Esophagus squamous epithelium (tissue), 5 donors: ENCODE results near the gene FBXL17. TPM values are rescaled to one million over a fixed set of nuclear protein-coding genes. Genes with fewer than 3 reads are reported as not detected.

Experiments used
- DNase-seq: peaks from one replicate; lab custom pipeline; 2025; lab: John Stamatoyannopoulos, UW
- H3K27ac ChIP-seq, 4 donors: fragments of 200-600 bp; sonication (generic); one replicate each; pipeline ENCODE4 v1.5.1; 2016 to 2019; ENCODE audit warnings: mild to moderate bottlenecking in 1 of 4
- H3K27me3 ChIP-seq, 4 donors: fragments of 200-600 bp; sonication (generic); 1 replicate in 3 of 4; 2 replicates in 1 of 4; pipeline versions ENCODE4 v1.5.1 to v1.6.0; 2017 to 2021; ENCODE audit warnings: antibody characterized with exemption in 1 of 4
- H3K36me3 ChIP-seq, 3 donors: fragments of 200-600 bp; sonication (generic); one replicate each; pipeline ENCODE4 v1.5.1; 2016 to 2019
- H3K4me1 ChIP-seq, 3 donors: fragments of 200-600 bp; sonication (generic); one replicate each; pipeline ENCODE4 v1.5.1; 2017 to 2019
- H3K4me3 ChIP-seq, 4 donors: fragments of 200-600 bp; sonication (generic); 1 replicate in 3 of 4; 2 replicates in 1 of 4; pipeline ENCODE4 v1.5.1; 2016 to 2019; ENCODE audit warnings: mild to moderate bottlenecking in 2 of 4, moderate library complexity in 1 of 4
- H3K9me3 ChIP-seq, 3 donors: fragments of 200-600 bp; sonication (generic); one replicate each; pipeline ENCODE4 v1.5.1; 2016 to 2019
- POLR2A ChIP-seq, 4 donors: fragments of 450-650 bp; IDR thresholded peaks; one replicate each; pipeline ENCODE4 v1.6.1; 2017; ENCODE audit warnings: antibody characterized with exemption in 4 of 4, mild to moderate bottlenecking in 4 of 4, moderate library complexity in 3 of 4
- WGBS, 2 donors: methylation state at CpG; one replicate each; pipeline ENCODE4 v1.1.5; 2018; 5-methylcytosine and 5-hydroxymethylcytosine counted together
- intact Hi-C: fragments of 100-400 bp; cut with DNase I; formaldehyde crosslinking; loops from one replicate; pipeline ENCODE4 v1.15.0; 2022
- total RNA-seq, 4 donors: library from RNA; depleted of rRNA; stranded (reverse); fragments of >200 nt; gene quantifications; one replicate each; pipeline ENCODE4 v1.1.0, GENCODE V29; 2016
- TF ChIP-seq, protein P1 (sequence below), 6 experiments: fragments of 450-650 bp in 4 of 6; fragments of 200-600 bp in 2 of 6; sonication (generic) in 2 of 6; IDR thresholded peaks; one replicate each; pipeline ENCODE4 v1.5.1; 2016 to 2019; ENCODE audit warnings: antibody characterized with exemption in 6 of 6, mild to moderate bottlenecking in 4 of 6, moderate library complexity in 4 of 6
- donor health status: DM: yes; HTN: yes; CAD: no.

FBXL17 gene
- total RNA-seq, 4 donors from 2014 or later = 11.8 to 23.5 (median 13.8) TPM

DNA sequence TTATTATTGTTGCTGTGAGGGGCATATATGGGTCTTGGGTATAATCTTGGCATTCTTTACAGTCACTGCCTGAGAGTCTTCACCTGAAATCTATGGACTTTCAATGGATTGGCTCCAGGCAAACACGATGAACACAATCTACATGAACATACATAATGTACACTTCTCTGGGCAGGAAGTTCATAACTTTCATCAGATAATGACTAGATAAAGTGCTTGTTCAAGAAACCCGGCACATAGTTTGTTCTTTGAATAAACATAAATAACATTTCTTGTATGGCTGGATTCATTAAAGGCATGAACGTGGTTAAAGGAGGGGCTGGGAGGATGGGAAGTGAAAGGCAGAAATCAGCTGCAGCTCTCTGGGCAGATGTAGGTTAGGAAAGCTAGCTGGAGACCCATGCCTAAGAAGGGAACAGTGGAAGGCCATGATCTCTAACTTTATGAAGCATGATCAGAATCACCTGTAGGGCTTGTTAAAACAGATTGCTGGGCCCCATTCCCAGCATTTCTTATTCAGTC is 404.3 kb downstream of the FBXL17 start:
- 70 to 77% methylated on average over 3 of the region's 3 CpGs for WGBS, 2 donors
- no peaks in the 10 kb centered on the region for H3K9me3 ChIP-seq
- TF ChIP-seq, protein P1, sequence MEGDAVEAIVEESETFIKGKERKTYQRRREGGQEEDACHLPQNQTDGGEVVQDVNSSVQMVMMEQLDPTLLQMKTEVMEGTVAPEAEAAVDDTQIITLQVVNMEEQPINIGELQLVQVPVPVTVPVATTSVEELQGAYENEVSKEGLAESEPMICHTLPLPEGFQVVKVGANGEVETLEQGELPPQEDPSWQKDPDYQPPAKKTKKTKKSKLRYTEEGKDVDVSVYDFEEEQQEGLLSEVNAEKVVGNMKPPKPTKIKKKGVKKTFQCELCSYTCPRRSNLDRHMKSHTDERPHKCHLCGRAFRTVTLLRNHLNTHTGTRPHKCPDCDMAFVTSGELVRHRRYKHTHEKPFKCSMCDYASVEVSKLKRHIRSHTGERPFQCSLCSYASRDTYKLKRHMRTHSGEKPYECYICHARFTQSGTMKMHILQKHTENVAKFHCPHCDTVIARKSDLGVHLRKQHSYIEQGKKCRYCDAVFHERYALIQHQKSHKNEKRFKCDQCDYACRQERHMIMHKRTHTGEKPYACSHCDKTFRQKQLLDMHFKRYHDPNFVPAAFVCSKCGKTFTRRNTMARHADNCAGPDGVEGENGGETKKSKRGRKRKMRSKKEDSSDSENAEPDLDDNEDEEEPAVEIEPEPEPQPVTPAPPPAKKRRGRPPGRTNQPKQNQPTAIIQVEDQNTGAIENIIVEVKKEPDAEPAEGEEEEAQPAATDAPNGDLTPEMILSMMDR (IDR thresholded peaks at IDR 0.05) = no peak
- no peak for TF ChIP-seq POLR2A (IDR thresholded peaks at IDR 0.05)
- H3K27me3 ChIP-seq = no peaks in the 10 kb centered on the region
- H3K4me3 ChIP-seq = no peak overlapping the region
- H3K36me3 ChIP-seq = no peaks in the 10 kb centered on the region
- no peak for DNase-seq
- H3K27ac ChIP-seq = no peak overlapping the region
- intact Hi-C loops = no loop called here
- no peaks in the 10 kb centered on the region for H3K4me1 ChIP-seq

DNA sequence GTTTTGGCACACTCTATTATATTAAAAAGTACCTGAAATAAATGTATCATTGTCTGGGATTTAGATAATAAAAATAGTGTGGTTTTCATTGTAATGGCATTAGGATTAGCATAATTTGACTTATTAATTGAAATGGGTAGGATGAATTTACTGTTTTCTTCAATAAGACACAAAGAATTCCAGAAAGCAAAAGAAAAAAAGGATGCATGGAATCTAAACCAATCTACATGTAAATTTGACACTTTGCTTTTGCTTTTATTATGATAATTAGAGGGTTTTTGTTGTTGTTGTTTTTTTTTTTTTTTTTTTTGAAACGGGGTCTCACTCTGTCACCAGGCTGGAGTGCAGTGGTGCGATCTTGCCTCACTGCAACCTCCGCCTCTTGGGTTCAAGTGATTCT is 406.3 kb downstream of the FBXL17 start:
- Histone ChIP-seq H3K27me3 (no peaks in the 10 kb centered on the region), H3K9me3 (no peaks in the 10 kb centered on the region), H3K36me3 (no peaks in the 10 kb centered on the region), H3K4me1 (no peaks in the 10 kb centered on the region), H3K4me3 (no peak overlapping the region), H3K27ac (no peak overlapping the region)
- intact Hi-C loops = no loop called here
- no peak for DNase-seq
- TF ChIP-seq, protein P1 (IDR thresholded peaks at IDR 0.05) = no peak
- TF ChIP-seq POLR2A (IDR thresholded peaks at IDR 0.05) = no peak
- WGBS, 2 donors = 75 to 89% methylated on average over 3 of the region's 3 CpGs

DNA sequence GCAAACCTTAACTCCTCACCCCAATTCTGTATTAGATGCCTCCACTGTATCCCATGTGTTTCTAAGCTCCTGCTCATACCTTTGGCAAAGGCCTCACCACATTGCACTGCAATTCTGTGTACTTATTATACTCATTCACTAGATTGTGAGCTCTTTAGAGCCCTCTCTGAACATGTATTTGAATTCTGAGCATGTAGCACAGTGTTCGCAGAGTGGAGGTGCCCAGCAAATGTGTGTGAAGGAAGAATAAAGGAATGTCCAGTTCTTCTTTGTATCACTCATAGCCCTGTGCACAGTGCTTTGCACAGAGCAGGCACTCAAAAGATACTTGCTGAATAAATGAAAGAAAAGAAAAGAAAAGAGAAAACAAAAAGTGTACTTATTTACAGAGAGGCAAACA is 410.1 kb downstream of the FBXL17 start:
- Histone ChIP-seq H3K4me1 (no peaks in the 10 kb centered on the region), H3K9me3 (no peaks in the 10 kb centered on the region), H3K27me3 (no peaks in the 10 kb centered on the region), H3K27ac (no peak overlapping the region), H3K4me3 (no peak overlapping the region), H3K36me3 (no peaks in the 10 kb centered on the region)
- intact Hi-C loops = no loop called here
- no peak for DNase-seq
- TF ChIP-seq, protein P1 (IDR thresholded peaks at IDR 0.05) = no peak
- no peak for TF ChIP-seq POLR2A (IDR thresholded peaks at IDR 0.05)
- 78 to 93% methylated on average over 1 of the region's 1 CpG for WGBS, 2 donors

DNA sequence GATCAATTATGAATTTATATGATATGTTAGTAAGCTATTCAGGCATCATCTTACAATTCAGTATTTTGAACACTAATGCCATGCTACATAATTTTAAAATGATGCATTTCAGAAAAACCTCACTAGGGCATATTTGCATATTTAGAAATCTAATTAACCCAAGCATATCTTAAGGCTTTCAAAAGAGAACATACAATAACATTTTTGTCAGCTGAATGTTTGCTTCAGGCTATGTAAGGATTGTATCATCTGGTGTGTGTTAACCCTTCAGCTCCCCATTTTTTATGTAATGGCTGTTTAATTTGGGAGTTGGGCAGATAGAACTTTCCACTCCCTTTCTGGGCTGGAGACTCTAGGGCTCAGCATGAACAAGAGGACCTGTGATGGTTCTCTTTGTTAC is 412.1 kb downstream of the FBXL17 start:
- Histone ChIP-seq H3K27ac (no peak overlapping the region), H3K27me3 (no peaks in the 10 kb centered on the region), H3K4me3 (no peak overlapping the region), H3K36me3 (no peaks in the 10 kb centered on the region), H3K9me3 (no peaks in the 10 kb centered on the region), H3K4me1 (no peaks in the 10 kb centered on the region)
- DNase-seq = no peak
- intact Hi-C loops = no loop called here
- TF ChIP-seq, protein P1 (IDR thresholded peaks at IDR 0.05) = no peak
- no peak for TF ChIP-seq POLR2A (IDR thresholded peaks at IDR 0.05)

DNA sequence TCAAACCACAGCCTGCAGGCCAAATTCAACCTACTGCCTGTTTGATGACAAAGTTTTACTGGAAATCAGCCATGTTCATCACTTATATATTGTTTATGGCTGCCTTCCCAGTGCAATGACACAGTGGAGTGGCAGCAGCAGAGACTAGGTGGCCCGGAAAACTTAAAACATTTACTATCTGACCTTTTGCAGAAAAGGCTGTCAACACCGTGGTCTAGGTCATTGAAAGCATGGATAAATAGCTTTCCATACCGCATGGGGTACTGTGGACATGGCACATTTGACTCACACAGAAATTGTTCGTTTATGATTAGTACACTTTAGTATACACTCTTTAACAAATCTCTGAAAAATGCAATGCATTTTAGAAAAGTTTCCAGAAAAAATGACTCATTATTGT is 412.9 kb downstream of the FBXL17 start:
- 45 to 82% methylated on average over 4 of the region's 4 CpGs for WGBS, 2 donors

More for the DNA sequence above, 412.9 kb downstream of the FBXL17 start:
- H3K36me3 ChIP-seq = no peaks in the 10 kb centered on the region
- DNase-seq = no peak
- H3K4me1 ChIP-seq = no peaks in the 10 kb centered on the region
- intact Hi-C loops = no loop called here
- no peak for TF ChIP-seq POLR2A (IDR thresholded peaks at IDR 0.05)
- TF ChIP-seq, protein P1 (IDR thresholded peaks at IDR 0.05) = no peak
- no peaks in the 10 kb centered on the region for H3K27me3 ChIP-seq
- no peak overlapping the region for H3K27ac ChIP-seq
- H3K9me3 ChIP-seq = no peaks in the 10 kb centered on the region
- H3K4me3 ChIP-seq = no peak overlapping the region
